Activated CD8-positive, alpha-beta T cell treated with anti-CD3 and anti-CD28 coated beads for 36 hours (primary cell): ENCODE measurements around the gene CS. TPM values are rescaled to one million over a fixed set of nuclear protein-coding genes. Genes with fewer than 3 reads are reported as not detected.
A peak's percentile ranks its signal among the peaks of the same experiment; 100 is the strongest.
"Not testable (repeated sequence)": the region's sequence is repeated elsewhere in the genome, so short reads cannot be mapped to it uniquely, and the experiment has no call there.

Source experiments
- ATAC-seq: fragments of 200-7000 bp; cut with Tn5 transposase; one replicate; pipeline ENCODE4 v1.10.0; 2021; ENCODE audit warnings: mild to moderate bottlenecking, moderate library complexity
- CTCF ChIA-PET: fragments of 350-600 bp; sonication (Branson Sonifier 250); formaldehyde crosslinking; loops from one replicate; lab custom pipeline; 2021; ENCODE audit warnings: antibody characterized with exemption; lab: Charles Lee
- POLR2A ChIA-PET: fragments of 350-600 bp; sonication (Branson Sonifier 250); formaldehyde crosslinking; loops from one replicate; lab custom pipeline; 2021; ENCODE audit warnings: antibody characterized with exemption; lab: Charles Lee
- DNase-seq: peaks from one replicate; pipeline ENCODE4 v3.0.0-alpha.2; 2020
- H3K27ac Mint-ChIP-seq: one replicate; pipeline ENCODE4 v1.8.0; 2021; ENCODE audit warnings: mild to moderate bottlenecking, mixed read lengths
- H3K27me3 Mint-ChIP-seq: one replicate; pipeline ENCODE4 v1.8.0; 2021; ENCODE audit warnings: mixed read lengths
- H3K36me3 Mint-ChIP-seq: one replicate; pipeline ENCODE4 v1.8.0; 2021; ENCODE audit warnings: low read depth, mixed read lengths
- H3K4me1 Mint-ChIP-seq: one replicate; pipeline ENCODE4 v1.8.0; 2021; ENCODE audit warnings: low read depth, mixed read lengths
- H3K4me3 Mint-ChIP-seq: one replicate; pipeline ENCODE4 v1.8.0; 2021; ENCODE audit warnings: mild to moderate bottlenecking, moderate library complexity, mixed read lengths
- H3K9me3 Mint-ChIP-seq: one replicate; pipeline ENCODE4 v1.8.0; 2021; ENCODE audit warnings: mixed read lengths
- intact Hi-C: fragments of 100-400 bp; cut with micrococcal nuclease; formaldehyde crosslinking; loops from one replicate; pipeline ENCODE4 v1.10.0; 2022
- total RNA-seq, 2 experiments: library from RNA; stranded (reverse); gene quantifications; one replicate each; pipeline ENCODE4 v1.2.3, GENCODE V29; 2021
- TF ChIP-seq, protein P1 (sequence below): fragments of 200-600 bp; IDR thresholded peaks from one replicate; pipeline ENCODE4 v1.8.0; 2022; ENCODE audit warnings: antibody characterized with exemption, mild to moderate bottlenecking

The CS gene
- total RNA-seq, 2 experiments from 2014 or later: 292 to 297 TPM

DNA sequence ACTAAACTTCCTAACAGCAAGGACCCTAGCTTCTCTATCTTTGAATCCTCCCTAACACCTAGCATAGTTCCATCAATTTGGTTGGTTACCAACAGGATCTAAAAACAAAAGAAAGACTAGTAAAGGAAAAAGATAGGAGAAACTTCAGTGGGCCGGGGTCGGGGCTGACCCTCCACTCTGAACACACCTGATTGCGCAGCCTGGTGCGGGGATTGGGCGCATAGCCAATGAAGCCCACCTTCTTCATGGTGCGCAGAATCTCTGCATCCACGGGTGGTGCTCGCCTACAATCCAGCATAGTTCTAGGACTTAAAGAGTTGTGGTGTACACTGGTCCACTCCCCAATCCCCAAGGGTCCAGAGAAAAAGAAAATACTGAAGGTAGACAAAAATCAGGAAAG is 26.0 kb upstream of the CS start:
- TF ChIP-seq, protein P1, sequence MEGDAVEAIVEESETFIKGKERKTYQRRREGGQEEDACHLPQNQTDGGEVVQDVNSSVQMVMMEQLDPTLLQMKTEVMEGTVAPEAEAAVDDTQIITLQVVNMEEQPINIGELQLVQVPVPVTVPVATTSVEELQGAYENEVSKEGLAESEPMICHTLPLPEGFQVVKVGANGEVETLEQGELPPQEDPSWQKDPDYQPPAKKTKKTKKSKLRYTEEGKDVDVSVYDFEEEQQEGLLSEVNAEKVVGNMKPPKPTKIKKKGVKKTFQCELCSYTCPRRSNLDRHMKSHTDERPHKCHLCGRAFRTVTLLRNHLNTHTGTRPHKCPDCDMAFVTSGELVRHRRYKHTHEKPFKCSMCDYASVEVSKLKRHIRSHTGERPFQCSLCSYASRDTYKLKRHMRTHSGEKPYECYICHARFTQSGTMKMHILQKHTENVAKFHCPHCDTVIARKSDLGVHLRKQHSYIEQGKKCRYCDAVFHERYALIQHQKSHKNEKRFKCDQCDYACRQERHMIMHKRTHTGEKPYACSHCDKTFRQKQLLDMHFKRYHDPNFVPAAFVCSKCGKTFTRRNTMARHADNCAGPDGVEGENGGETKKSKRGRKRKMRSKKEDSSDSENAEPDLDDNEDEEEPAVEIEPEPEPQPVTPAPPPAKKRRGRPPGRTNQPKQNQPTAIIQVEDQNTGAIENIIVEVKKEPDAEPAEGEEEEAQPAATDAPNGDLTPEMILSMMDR: no peak
- Mint-ChIP-seq H3K27me3 (no peaks in the 10 kb centered on the region), H3K4me3 (no peak overlapping the region), H3K4me1 (peaks cover 3% of the 10 kb centered on the region), H3K27ac (no peak overlapping the region), H3K36me3 (peaks cover 24% of the 10 kb centered on the region), H3K9me3 (no peaks in the 10 kb centered on the region)
- intact Hi-C loops: no loop called here
- ChIA-PET POLR2A (no interaction called here), CTCF (interaction anchor here (1.0 kb wide), 1 partner anchor 13 kb away, joined by 5 read pairs; the partner anchor contains the start of gene IL23A)
- ATAC-seq (no peak), DNase-seq (no peak)

DNA sequence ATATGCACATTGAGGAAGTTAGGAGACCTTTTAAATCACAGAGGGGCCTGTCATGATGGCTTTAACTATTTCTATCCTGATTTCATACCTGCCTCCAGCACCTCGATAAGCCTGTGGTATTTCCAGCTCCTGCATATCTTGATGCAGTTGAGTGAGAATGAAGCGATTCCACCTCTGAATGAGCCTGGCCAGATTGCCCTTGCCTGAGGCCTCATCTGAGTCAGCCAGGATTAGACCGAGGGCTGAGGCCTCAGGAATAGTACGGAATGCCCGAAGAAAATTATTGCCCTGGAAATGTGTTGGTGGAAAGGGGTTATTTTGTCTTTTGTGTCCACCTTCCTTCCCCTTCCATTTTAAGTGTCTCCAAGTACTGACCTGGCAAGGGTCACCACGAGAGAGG is 24.1 kb upstream of the CS start:
- Mint-ChIP-seq H3K9me3 (no peaks in the 10 kb centered on the region), H3K27me3 (no peaks in the 10 kb centered on the region), H3K4me1 (peaks cover 2% of the 10 kb centered on the region), H3K27ac (no peak overlapping the region), H3K36me3 (peaks cover 29% of the 10 kb centered on the region), H3K4me3 (no peak overlapping the region)
- intact Hi-C loops: no loop called here
- TF ChIP-seq, protein P1: no peak
- ATAC-seq: no peak
- CTCF ChIA-PET: interaction anchor here (1.1 kb wide), 1 partner anchor 9 kb away, joined by 5 read pairs; the partner anchor contains the start of gene PAN2
- DNase-seq: no peak
- POLR2A ChIA-PET: interaction anchor here (1.0 to 1.2 kb wide), 4 partner anchors 8 to 15 kb away, joined by 3 to 4 read pairs (median 4); partner anchors contain the start of genes CNPY2 and PAN2

DNA sequence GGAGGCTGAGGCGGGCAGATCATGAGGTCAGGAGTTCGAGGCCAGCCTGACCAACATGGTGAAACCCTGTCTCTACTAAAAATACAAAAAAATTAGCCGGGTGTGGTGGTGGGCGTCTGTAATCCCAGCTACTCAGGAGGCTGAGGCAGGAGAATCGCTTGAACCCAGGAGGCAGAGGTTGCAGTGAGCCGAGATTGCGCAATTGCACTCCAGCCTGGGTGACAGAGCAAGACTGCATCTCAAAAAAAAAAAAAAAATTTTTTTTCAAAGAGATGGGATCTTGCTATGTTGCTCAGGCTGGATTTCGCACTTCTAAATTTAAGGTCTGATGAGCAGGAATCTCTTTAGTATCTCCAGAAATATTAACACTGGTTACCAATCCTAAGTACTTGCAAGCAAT is 21.5 kb upstream of the CS start:
- peaks cover 24% of the 10 kb centered on the region for H3K36me3 Mint-ChIP-seq
- CTCF ChIA-PET: interaction anchor here (0.9 kb wide), 1 partner anchor 9 kb away, joined by 3 read pairs; no protein-coding TSS in a partner anchor
- H3K4me1 Mint-ChIP-seq, H3K9me3 Mint-ChIP-seq, POLR2A ChIA-PET, H3K4me3 Mint-ChIP-seq, intact Hi-C loops, H3K27me3 Mint-ChIP-seq, DNase-seq, ATAC-seq, H3K27ac Mint-ChIP-seq: not testable (repeated sequence)

DNA sequence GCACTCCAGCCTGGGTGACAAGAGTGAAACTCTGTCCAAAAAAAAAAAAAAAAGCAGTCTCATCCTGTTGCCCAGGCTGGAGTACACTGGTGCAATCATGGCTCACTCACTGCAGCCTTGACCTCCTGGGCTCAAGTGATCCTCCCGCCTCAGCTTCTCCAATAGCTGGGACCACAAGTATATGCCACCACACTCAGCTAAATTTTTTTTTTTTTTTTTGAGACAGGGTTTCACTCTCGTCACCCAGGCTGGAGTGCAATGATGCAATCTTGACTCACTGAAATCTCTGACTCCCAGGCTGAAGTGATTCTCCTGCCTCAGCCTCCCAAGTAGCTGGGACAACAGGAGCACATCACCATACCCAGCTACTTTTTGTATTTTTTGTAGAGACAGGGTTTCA is 20.9 kb upstream of the CS start:
- POLR2A ChIA-PET: interaction anchor here (0.6 to 1.3 kb wide), 3 partner anchors 12 to 183 kb away, joined by 3 to 4 read pairs (median 3); no protein-coding TSS in a partner anchor
- no peaks in the 10 kb centered on the region for H3K9me3 Mint-ChIP-seq
- no peak overlapping the region for H3K4me3 Mint-ChIP-seq
- CTCF ChIA-PET: interaction anchor here (0.9 to 1.4 kb wide), 3 partner anchors 9 to 236 kb away, joined by 3 to 4 read pairs (median 3); no protein-coding TSS in a partner anchor
- ATAC-seq (no peak), DNase-seq (peak; percentile 21)
- TF ChIP-seq, protein P1: no peak
- H3K36me3 Mint-ChIP-seq: peaks cover 21% of the 10 kb centered on the region
- peaks cover 2% of the 10 kb centered on the region for H3K4me1 Mint-ChIP-seq
- intact Hi-C loops: no loop called here
- peak overlapping the region; percentile 19 for H3K27ac Mint-ChIP-seq
- no peaks in the 10 kb centered on the region for H3K27me3 Mint-ChIP-seq

DNA sequence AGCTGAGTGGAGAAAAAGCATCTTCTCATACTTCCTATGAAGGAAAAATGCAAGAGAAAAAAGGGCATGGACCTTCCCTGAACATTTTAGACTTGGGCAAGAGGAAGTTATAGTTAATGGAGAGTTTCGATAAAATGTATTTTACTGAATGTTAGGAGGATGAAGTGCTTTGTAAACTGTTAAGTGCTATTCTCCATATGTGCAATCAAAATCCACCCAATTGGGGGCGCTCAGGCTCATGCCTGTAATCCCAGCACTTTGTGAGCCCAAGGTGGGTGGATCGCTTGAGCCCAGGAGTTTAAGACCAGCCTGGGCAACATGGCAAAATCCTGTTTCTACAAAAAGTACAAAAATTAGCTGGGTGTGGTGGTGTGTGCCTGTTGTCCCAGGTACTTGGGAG is 17.5 kb upstream of the CS start:
- DNase-seq: peak; percentile 39
- CTCF ChIA-PET: interaction anchor here (0.7 to 2.0 kb wide), 4 partner anchors 29 to 147 kb away, joined by 3 to 6 read pairs (median 5); partner anchors contain the start of gene TIMELESS

More for the DNA sequence above, 17.5 kb upstream of the CS start:
- Mint-ChIP-seq H3K4me3 (no peak overlapping the region), H3K27me3 (no peaks in the 10 kb centered on the region), H3K27ac (no peak overlapping the region), H3K9me3 (no peaks in the 10 kb centered on the region), H3K4me1 (peaks cover 11% of the 10 kb centered on the region), H3K36me3 (peaks cover 20% of the 10 kb centered on the region)
- TF ChIP-seq, protein P1: no peak
- intact Hi-C loops: no loop called here
- ATAC-seq: no peak
- POLR2A ChIA-PET: interaction anchor here (1.0 to 4.1 kb wide), 2 partner anchors 16 to 42 kb away, joined by 3 to 28 read pairs; partner anchors contain the start of genes PAN2 and STAT2
